Hepatocyte (in vitro differentiated cells): ENCODE results near the gene EVA1A. TPM values are rescaled to one million over a fixed set of nuclear protein-coding genes. Genes with fewer than 3 reads are reported as not detected.

Experiments used
- DNase-seq: peaks from one replicate; pipeline ENCODE4 v3.0.0-alpha.2; 2016; ENCODE audit warnings: low spot score
- H2AFZ ChIP-seq: fragments of 200-600 bp; sonication (generic); 2 replicates; pipeline ENCODE4 v1.6.0; 2016; ENCODE audit warnings: antibody characterized with exemption, mild to moderate bottlenecking
- H3K27ac ChIP-seq: fragments of 200-600 bp; sonication (generic); 2 replicates; pipeline ENCODE4 v1.5.1; 2016; ENCODE audit warnings: mild to moderate bottlenecking
- H3K27me3 ChIP-seq: fragments of 200-600 bp; sonication (generic); 2 replicates; pipeline ENCODE4 v1.6.1; 2016
- H3K36me3 ChIP-seq: fragments of 200-600 bp; sonication (generic); replicated peaks from 2 replicates; pipeline ENCODE4 v1.5.1; 2016; ENCODE audit warnings: low read depth; ENCODE audit not compliant: insufficient read depth
- H3K4me1 ChIP-seq: fragments of 200-600 bp; sonication (generic); 2 replicates; pipeline ENCODE4 v1.5.1; 2016; ENCODE audit warnings: mild to moderate bottlenecking, moderate library complexity; ENCODE audit not compliant: insufficient read depth
- H3K4me2 ChIP-seq: fragments of 200-600 bp; sonication (generic); 2 replicates; pipeline ENCODE4 v1.6.0; 2016
- H3K4me3 ChIP-seq: fragments of 200-600 bp; sonication (generic); 2 replicates; pipeline ENCODE4 v1.5.1; 2016; ENCODE audit warnings: mild to moderate bottlenecking
- H3K79me2 ChIP-seq: fragments of 200-600 bp; sonication (generic); 2 replicates; pipeline ENCODE4 v1.6.0; 2017; ENCODE audit warnings: mild to moderate bottlenecking
- H3K9me2 ChIP-seq: fragments of 200-600 bp; sonication (generic); replicated peaks from 2 replicates; pipeline ENCODE4 v1.6.0; 2017; ENCODE audit warnings: mild to moderate bottlenecking; ENCODE audit not compliant: insufficient read depth
- H3K9me3 ChIP-seq: fragments of 200-600 bp; sonication (generic); 2 replicates; pipeline ENCODE4 v1.5.1; 2016; ENCODE audit warnings: low read depth, mild to moderate bottlenecking
- H4K20me1 ChIP-seq: fragments of 200-600 bp; sonication (generic); 2 replicates; pipeline ENCODE4 v1.6.0; 2016; ENCODE audit warnings: mild to moderate bottlenecking; ENCODE audit not compliant: insufficient read depth, poor library complexity, severe bottlenecking
- EZH2 ChIP-seq: fragments of 200-600 bp; sonication (generic); IDR thresholded peaks from 2 replicates; pipeline ENCODE4 v1.6.1; 2016; ENCODE audit warnings: antibody characterized with exemption, mild to moderate bottlenecking, borderline replicate concordance
- EZH2phosphoT487 ChIP-seq: fragments of 200-600 bp; sonication (generic); IDR thresholded peaks from one replicate; pipeline ENCODE4 v1.6.1; 2018; ENCODE audit warnings: antibody characterized with exemption, mild to moderate bottlenecking, low read depth, moderate library complexity; ENCODE audit not compliant: unreplicated experiment, severe bottlenecking
- WGBS: methylation state at CpG from one replicate; pipeline ENCODE4 v1.1.6; 2016; ENCODE audit warnings: low lambda C conversion rate; ENCODE audit errors: missing lambda C conversion rate; 5-methylcytosine and 5-hydroxymethylcytosine counted together
- polyA plus RNA-seq: library from polyadenylated mRNA; unstranded; fragments of >200 nt; fragmentation: Nextera tagmentation; extraction: Ambion mirVana; gene quantifications from 2 replicates; pipeline ENCODE4 v1.2.1, GENCODE V29; 2016
- total RNA-seq: library from RNA; depleted of rRNA; stranded (reverse); fragments of >200 nt; gene quantifications from 2 replicates; pipeline ENCODE4 v1.2.3, GENCODE V29; 2014
- TF ChIP-seq, protein P1 (sequence below): fragments of 200-600 bp; sonication (generic); IDR thresholded peaks from 2 replicates; pipeline ENCODE4 v1.5.1; 2016; ENCODE audit warnings: antibody characterized with exemption, mild to moderate bottlenecking; ENCODE audit not compliant: poor library complexity

The EVA1A gene
- total and polyA plus RNA-seq, 2 experiments from 2014 or later = 15.3 to 30.8 TPM

DNA sequence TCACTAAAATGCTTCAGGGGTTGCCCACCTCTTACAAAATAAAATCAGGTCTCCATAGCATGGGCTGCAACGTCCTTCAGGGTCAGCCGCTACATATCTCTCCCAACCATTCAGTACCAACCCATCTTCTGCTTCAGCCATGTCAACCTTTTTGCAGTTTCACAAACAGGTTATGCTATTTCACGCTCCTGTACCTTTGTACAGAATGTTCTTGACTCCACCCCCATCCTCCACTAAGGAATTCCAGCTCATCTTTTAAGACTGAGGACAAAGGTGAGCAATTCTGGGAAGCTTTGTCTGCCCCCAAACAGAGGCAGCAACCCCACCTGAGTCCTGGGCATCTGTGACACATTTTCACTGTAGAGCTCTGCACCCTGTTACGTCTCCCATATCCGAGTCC lies 8.8 kb upstream of the EVA1A start:
- Histone ChIP-seq H3K4me1 (peaks cover 37% of the 10 kb centered on the region), H3K27ac (no peak overlapping the region), H3K36me3 (no peaks in the 10 kb centered on the region), H4K20me1 (no peaks in the 10 kb centered on the region), H2AFZ (no peak overlapping the region), H3K4me2 (no peak overlapping the region), H3K4me3 (no peak overlapping the region), H3K9me2 (no peaks in the 10 kb centered on the region), H3K27me3 (no peaks in the 10 kb centered on the region), H3K79me2 (no peaks in the 10 kb centered on the region), H3K9me3 (no peaks in the 10 kb centered on the region)
- 89% methylated on average over 5 of the region's 5 CpGs for WGBS
- no peak for TF ChIP-seq EZH2phosphoT487
- TF ChIP-seq, protein P1, sequence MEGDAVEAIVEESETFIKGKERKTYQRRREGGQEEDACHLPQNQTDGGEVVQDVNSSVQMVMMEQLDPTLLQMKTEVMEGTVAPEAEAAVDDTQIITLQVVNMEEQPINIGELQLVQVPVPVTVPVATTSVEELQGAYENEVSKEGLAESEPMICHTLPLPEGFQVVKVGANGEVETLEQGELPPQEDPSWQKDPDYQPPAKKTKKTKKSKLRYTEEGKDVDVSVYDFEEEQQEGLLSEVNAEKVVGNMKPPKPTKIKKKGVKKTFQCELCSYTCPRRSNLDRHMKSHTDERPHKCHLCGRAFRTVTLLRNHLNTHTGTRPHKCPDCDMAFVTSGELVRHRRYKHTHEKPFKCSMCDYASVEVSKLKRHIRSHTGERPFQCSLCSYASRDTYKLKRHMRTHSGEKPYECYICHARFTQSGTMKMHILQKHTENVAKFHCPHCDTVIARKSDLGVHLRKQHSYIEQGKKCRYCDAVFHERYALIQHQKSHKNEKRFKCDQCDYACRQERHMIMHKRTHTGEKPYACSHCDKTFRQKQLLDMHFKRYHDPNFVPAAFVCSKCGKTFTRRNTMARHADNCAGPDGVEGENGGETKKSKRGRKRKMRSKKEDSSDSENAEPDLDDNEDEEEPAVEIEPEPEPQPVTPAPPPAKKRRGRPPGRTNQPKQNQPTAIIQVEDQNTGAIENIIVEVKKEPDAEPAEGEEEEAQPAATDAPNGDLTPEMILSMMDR = no peak
- TF ChIP-seq EZH2 = no peak
- no peak for DNase-seq

DNA sequence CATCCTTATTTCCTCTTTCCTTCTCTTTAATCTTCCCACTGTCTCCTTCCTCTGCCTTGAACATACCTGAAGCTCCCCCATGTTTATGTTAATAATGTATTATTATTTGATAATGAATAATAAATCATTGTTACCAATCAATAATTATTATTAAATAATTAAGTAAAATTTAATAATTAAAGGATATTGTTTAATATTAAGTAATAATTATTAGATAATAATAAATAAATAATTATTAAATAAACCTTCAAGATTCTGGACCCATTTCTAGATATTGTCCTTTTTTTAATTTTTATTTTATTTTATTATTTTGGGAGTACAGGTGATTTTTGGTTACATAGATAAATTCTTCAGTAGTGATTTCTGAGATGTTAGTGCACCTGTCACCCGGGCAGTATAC lies 7.4 kb upstream of the EVA1A start:
- H3K36me3 ChIP-seq = no peaks in the 10 kb centered on the region
- H3K4me3 ChIP-seq = no peak overlapping the region
- TF ChIP-seq EZH2phosphoT487 = no peak
- TF ChIP-seq, protein P1 = no peak
- TF ChIP-seq EZH2 = no peak
- no peak overlapping the region for H3K27ac ChIP-seq
- no peaks in the 10 kb centered on the region for H3K9me2 ChIP-seq
- no peaks in the 10 kb centered on the region for H3K9me3 ChIP-seq
- H3K27me3 ChIP-seq = no peaks in the 10 kb centered on the region
- H2AFZ ChIP-seq = no peak overlapping the region
- no peak for DNase-seq
- 100% methylated on average over 1 of the region's 1 CpG for WGBS
- peaks cover 37% of the 10 kb centered on the region for H3K4me1 ChIP-seq
- no peaks in the 10 kb centered on the region for H3K79me2 ChIP-seq
- no peaks in the 10 kb centered on the region for H4K20me1 ChIP-seq
- H3K4me2 ChIP-seq = no peak overlapping the region

DNA sequence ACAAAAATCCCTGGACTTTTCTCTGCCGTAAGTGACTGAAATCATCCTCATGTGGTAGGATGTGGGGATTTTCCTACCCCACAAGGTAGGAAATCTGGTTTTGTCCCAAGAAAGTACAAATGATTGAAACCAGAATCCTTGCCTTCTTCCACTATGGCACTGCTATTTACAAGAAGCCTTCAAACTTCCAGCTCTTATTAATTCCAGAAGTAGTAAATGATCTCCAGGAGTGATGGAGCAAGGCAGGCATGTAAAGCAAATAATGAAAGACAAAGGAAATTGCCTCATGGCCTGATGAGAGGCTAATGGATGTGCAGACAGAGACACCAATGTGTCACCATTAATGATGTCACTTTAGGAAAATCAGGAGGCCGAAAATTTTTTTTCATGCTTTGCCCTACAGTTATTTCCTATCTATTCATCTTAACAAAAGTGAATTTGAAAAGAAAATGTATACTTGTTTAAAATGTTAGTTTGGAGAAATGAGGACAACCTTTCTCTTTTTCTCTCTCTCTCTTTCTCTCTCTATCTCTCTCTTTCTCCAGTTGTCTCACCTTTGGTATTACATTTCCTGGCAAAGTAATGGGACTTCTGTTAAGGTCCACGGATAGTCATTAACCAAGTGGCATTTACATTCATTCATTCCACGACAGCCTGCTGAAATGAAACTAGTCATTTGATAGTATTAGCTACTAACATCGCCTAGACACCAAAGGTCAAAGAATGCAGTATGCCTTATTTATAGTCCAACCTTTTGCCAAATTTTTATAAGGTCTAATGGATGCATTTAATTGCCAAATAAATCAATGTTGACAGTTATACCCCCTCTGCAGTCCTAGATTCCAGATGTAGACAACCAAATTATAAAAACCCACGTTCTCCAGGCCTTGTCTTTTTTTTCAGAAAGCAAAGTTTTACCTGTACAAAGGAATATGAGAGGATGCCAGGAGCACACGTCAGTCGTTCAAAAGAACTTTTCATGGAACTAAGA lies 5.0 kb upstream of the EVA1A start:
- H3K4me2 ChIP-seq = no peak overlapping the region
- TF ChIP-seq EZH2phosphoT487 = no peak
- TF ChIP-seq, protein P1 = no peak
- TF ChIP-seq EZH2 = no peak

More for the DNA sequence above, 5.0 kb upstream of the EVA1A start:
- Histone ChIP-seq H3K4me1 (peaks cover 45% of the 10 kb centered on the region), H3K27me3 (no peaks in the 10 kb centered on the region), H3K4me3 (no peak overlapping the region), H3K27ac (peak overlapping the region; percentile 35), H3K36me3 (no peaks in the 10 kb centered on the region), H3K9me2 (no peaks in the 10 kb centered on the region), H4K20me1 (no peaks in the 10 kb centered on the region), H3K79me2 (no peaks in the 10 kb centered on the region), H3K9me3 (no peaks in the 10 kb centered on the region), H2AFZ (no peak overlapping the region)
- WGBS = 64% methylated on average over 8 of the region's 8 CpGs
- DNase-seq = no peak
